GM06990 (cell line): ENCODE results near the gene DIAPH3.

Experiments used
- DNase-seq: peaks from one replicate; pipeline ENCODE4 v3.0.0-alpha.2; 2011; ENCODE audit not compliant: insufficient read length; ENCODE audit errors: extremely low read depth
- H3K27me3 ChIP-seq: replicated peaks from 2 replicates; pipeline ENCODE4 v1.6.0; 2011; ENCODE audit warnings: low read length; ENCODE audit not compliant: control insufficient read depth, insufficient read depth
- H3K36me3 ChIP-seq: 2 replicates; pipeline ENCODE4 v1.5.1; 2011; ENCODE audit warnings: low read length; ENCODE audit not compliant: control insufficient read depth, insufficient read depth
- H3K4me3 ChIP-seq: replicated peaks from 2 replicates; pipeline ENCODE4 v1.5.1; 2011; ENCODE audit warnings: low read depth, mild to moderate bottlenecking, control low read depth, low read length
- TF ChIP-seq, protein P1 (sequence below): IDR thresholded peaks from 2 replicates; pipeline ENCODE4 v1.5.1; 2011; ENCODE audit warnings: low read length, control low read depth, mild to moderate bottlenecking, inconsistent platforms; ENCODE audit not compliant: insufficient read depth, poor library complexity, severe bottlenecking

The DIAPH3 gene

DNA sequence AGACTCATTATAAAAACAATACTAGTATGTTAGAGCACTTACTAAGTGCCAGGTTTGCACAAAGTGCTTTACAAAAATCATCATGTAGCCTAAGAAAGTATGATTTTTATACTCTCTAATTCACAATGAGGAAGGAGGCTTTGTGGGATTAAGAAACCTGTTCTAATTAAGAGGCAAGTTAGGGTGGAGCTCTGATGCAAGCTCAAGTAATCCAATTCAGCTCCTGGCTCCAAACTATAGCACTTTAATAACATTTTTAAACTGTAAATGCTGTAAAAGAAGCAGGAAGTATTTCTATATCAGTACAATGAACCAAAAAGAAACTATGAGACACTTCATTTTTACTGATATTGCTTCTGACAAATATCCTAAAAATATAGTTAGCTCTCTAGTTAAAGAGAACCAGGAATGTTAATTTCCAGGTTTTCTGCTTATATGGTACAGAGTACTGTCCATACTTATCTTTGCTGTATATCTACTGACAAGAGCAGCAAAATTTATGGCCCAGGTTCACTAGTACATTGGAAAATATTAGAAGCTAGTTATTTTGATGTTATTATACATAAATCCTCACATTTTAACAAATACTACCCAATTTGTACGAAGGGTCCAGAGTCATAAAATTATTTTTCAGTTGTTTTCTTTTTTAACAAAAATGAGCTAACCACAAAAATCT, 482.0 kb downstream of the DIAPH3 start:
- no peak for DNase-seq
- TF ChIP-seq, protein P1, sequence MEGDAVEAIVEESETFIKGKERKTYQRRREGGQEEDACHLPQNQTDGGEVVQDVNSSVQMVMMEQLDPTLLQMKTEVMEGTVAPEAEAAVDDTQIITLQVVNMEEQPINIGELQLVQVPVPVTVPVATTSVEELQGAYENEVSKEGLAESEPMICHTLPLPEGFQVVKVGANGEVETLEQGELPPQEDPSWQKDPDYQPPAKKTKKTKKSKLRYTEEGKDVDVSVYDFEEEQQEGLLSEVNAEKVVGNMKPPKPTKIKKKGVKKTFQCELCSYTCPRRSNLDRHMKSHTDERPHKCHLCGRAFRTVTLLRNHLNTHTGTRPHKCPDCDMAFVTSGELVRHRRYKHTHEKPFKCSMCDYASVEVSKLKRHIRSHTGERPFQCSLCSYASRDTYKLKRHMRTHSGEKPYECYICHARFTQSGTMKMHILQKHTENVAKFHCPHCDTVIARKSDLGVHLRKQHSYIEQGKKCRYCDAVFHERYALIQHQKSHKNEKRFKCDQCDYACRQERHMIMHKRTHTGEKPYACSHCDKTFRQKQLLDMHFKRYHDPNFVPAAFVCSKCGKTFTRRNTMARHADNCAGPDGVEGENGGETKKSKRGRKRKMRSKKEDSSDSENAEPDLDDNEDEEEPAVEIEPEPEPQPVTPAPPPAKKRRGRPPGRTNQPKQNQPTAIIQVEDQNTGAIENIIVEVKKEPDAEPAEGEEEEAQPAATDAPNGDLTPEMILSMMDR: no peak
- Histone ChIP-seq H3K27me3 (no peaks in the 10 kb centered on the region), H3K4me3 (no peak overlapping the region), H3K36me3 (no peaks in the 10 kb centered on the region)

DNA sequence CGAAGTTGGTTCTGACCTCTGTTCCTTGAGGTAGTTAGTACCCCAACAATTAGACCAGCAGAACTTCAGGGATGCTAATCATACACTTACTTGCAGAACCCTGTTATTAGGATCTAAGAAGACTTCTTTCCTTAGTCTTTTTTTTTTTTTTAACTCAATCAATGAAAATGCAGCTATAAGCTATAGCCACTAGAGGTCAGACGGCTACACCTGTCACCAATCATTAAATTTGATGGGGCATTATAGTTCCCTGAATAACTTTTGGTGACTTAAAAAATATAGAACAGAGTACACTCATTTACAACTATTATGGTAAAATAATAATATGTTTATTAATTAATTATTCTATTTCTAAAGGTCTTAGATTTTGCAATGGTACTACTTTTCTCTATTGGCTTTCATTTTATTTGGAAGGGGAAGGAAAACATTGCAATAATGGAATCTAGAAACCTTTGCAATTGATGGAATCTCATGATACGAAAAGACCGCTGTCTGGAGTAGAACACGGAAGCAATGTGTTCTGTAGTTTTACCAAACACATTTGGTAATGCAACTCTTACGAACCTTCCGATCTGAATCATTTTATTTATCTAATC, 483.2 kb downstream of the DIAPH3 start:
- Histone ChIP-seq H3K27me3 (no peaks in the 10 kb centered on the region), H3K36me3 (no peaks in the 10 kb centered on the region), H3K4me3 (no peak overlapping the region)
- TF ChIP-seq, protein P1: peak; percentile 77
- DNase-seq: no peak

- no peaks in the 10 kb centered on the region for H3K36me3 ChIP-seq
- H3K27me3 ChIP-seq: no peaks in the 10 kb centered on the region
- TF ChIP-seq, protein P1: no peak
- no peak overlapping the region for H3K4me3 ChIP-seq
- DNase-seq: no peak
These were observed 484.5 kb downstream of the DIAPH3 start for GRCh38 chr13:59679254-59679653.

DNA sequence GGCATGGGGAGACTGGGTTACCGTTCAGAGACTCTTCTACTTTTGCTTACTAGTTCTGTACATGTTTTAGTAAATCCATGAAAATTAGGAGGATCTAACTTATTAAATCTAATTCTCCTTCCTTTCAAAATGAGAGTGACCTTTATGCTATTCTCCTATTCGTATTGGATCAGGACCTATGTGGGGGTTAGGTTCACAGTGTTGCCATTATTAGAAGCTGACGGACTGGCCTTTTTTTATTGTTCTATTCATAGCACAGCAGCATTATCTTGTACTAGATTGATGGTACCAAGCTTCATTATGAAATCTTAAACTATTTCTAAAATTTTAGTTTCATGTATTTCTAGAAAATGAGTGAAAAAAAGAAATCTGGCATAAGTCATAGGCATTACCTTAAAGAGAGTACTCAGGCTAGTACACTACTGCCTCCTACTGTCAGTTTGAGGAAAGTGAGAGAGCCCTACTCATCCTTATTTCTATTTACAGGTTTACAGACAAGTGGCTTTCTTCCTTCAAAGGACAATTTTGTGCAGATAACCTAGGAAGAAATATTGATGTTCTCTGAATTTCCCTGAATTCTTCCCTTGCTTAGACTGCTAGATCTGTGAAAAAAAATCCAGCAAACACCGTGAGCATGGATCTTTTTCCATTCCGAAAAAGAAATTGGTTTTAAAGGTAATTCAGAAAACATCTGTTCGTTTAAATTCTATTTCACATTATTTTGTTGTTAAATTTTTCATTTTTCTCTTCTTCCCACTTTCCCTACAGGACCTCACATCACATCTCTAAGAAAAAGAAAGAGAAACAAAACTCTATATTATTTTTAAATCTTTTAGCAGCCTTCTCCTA, 485.5 kb downstream of the DIAPH3 start:
- H3K36me3 ChIP-seq: no peaks in the 10 kb centered on the region
- peak; percentile 18 for DNase-seq
- no peak overlapping the region for H3K4me3 ChIP-seq
- H3K27me3 ChIP-seq: no peaks in the 10 kb centered on the region
- TF ChIP-seq, protein P1: peak; percentile 79

- no peak for DNase-seq
- Histone ChIP-seq H3K27me3 (no peaks in the 10 kb centered on the region), H3K4me3 (no peak overlapping the region), H3K36me3 (no peaks in the 10 kb centered on the region)
- TF ChIP-seq, protein P1: no peak
These were observed 486.3 kb downstream of the DIAPH3 start for GRCh38 chr13:59677430-59677829.
